Loucy (cell line): ENCODE results near the gene CNTN4.

Source experiments
- H2AFZ ChIP-seq: fragments of 200-600 bp; sonication (generic); 2 replicates; pipeline ENCODE4 v1.6.0; 2016; ENCODE audit warnings: antibody characterized with exemption, mild to moderate bottlenecking, low read length, moderate library complexity
- H3F3A ChIP-seq: fragments of 200-600 bp; 2 replicates; pipeline ENCODE4 v1.6.0; 2016; ENCODE audit warnings: antibody characterized with exemption, low read depth, mild to moderate bottlenecking
- H3K27me3 ChIP-seq: fragments of 200-600 bp; sonication (generic); 2 replicates; pipeline ENCODE4 v1.6.1; 2014; ENCODE audit warnings: low read length, mild to moderate bottlenecking; ENCODE audit not compliant: insufficient read depth, poor library complexity, severe bottlenecking
- H3K36me3 ChIP-seq: fragments of 200-600 bp; sonication (generic); 2 replicates; pipeline ENCODE4 v1.6.1; 2016; ENCODE audit warnings: low read length; ENCODE audit not compliant: insufficient read depth
- H3K4me1 ChIP-seq: fragments of 200-600 bp; sonication (generic); 2 replicates; pipeline ENCODE4 v1.5.1; 2014; ENCODE audit warnings: low read length, mild to moderate bottlenecking; ENCODE audit not compliant: insufficient read depth, poor library complexity, severe bottlenecking
- H3K4me2 ChIP-seq: fragments of 200-600 bp; sonication (generic); 2 replicates; pipeline ENCODE4 v1.6.0; 2014; ENCODE audit warnings: antibody characterized with exemption, low read length, low read depth, mild to moderate bottlenecking; ENCODE audit not compliant: poor library complexity, severe bottlenecking
- H3K4me3 ChIP-seq: fragments of 200-600 bp; sonication (generic); 2 replicates; pipeline ENCODE4 v1.5.1; 2014; ENCODE audit warnings: low read length, mild to moderate bottlenecking, mixed read lengths; ENCODE audit not compliant: poor library complexity, severe bottlenecking
- H3K79me2 ChIP-seq: fragments of 200-600 bp; sonication (generic); 2 replicates; pipeline ENCODE4 v1.6.1; 2014; ENCODE audit warnings: low read length; ENCODE audit not compliant: insufficient read depth
- H3K9ac ChIP-seq: fragments of 200-600 bp; sonication (generic); 2 replicates; pipeline ENCODE4 v1.6.0; 2014; ENCODE audit warnings: mild to moderate bottlenecking, low read depth, low read length, moderate library complexity; ENCODE audit not compliant: poor library complexity, severe bottlenecking
- H3K9me2 ChIP-seq: fragments of 200-600 bp; sonication (generic); replicated peaks from 2 replicates; pipeline ENCODE4 v1.6.1; 2016; ENCODE audit warnings: low read depth, low read length, mixed read lengths
- H3K9me3 ChIP-seq: fragments of 200-600 bp; sonication (generic); 2 replicates; pipeline ENCODE4 v1.6.1; 2014; ENCODE audit warnings: mild to moderate bottlenecking, antibody characterized with exemption, low read length, low read depth; ENCODE audit not compliant: insufficient read depth
- H4K20me1 ChIP-seq: fragments of 200-600 bp; sonication (generic); 2 replicates; pipeline ENCODE4 v1.6.0; 2014; ENCODE audit warnings: antibody characterized with exemption, low read length, mild to moderate bottlenecking; ENCODE audit not compliant: insufficient read depth, poor library complexity, severe bottlenecking
- CTCF ChIP-seq: fragments of 200-600 bp; sonication (generic); conservative IDR thresholded peaks from 2 replicates; pipeline ENCODE4 v1.5.1; 2014; ENCODE audit warnings: mild to moderate bottlenecking, antibody characterized with exemption, low read length
- EZH2phosphoT487 ChIP-seq: fragments of 200-600 bp; IDR thresholded peaks from 2 replicates; pipeline ENCODE4 v1.6.1; 2018; ENCODE audit warnings: antibody characterized with exemption, mild to moderate bottlenecking, moderate library complexity, borderline replicate concordance

The CNTN4 gene

GRCh38 chr3:2090095-2090911 is 8.4 kb upstream of the CNTN4 start:
- H3K27me3 ChIP-seq: no peaks in the 10 kb centered on the region
- H3K79me2 ChIP-seq: no peaks in the 10 kb centered on the region
- no peaks in the 10 kb centered on the region for H3K9me2 ChIP-seq
- no peaks in the 10 kb centered on the region for H3K36me3 ChIP-seq
- H3K4me3 ChIP-seq: no peak overlapping the region
- H3K9ac ChIP-seq: no peak overlapping the region
- no peak for TF ChIP-seq EZH2phosphoT487
- no peaks in the 10 kb centered on the region for H3F3A ChIP-seq
- peaks cover 7% of the 10 kb centered on the region; the same call in 1 of the 2 replicates for H3K9me3 ChIP-seq
- H3K4me2 ChIP-seq: no peak overlapping the region
- no peaks in the 10 kb centered on the region for H4K20me1 ChIP-seq
- H3K4me1 ChIP-seq: no peaks in the 10 kb centered on the region
- H2AFZ ChIP-seq: no peak overlapping the region

- peaks cover 7% of the 10 kb centered on the region; the same call in 1 of the 2 replicates for H3K9me3 ChIP-seq
- H3K4me3 ChIP-seq: no peak overlapping the region
- no peaks in the 10 kb centered on the region for H3F3A ChIP-seq
- H3K4me1 ChIP-seq: no peaks in the 10 kb centered on the region
- no peaks in the 10 kb centered on the region for H3K79me2 ChIP-seq
- TF ChIP-seq CTCF: no peak
- TF ChIP-seq EZH2phosphoT487: no peak
- no peak overlapping the region for H3K9ac ChIP-seq
- H3K9me2 ChIP-seq: no peaks in the 10 kb centered on the region
- H2AFZ ChIP-seq: no peak overlapping the region
- no peaks in the 10 kb centered on the region for H3K36me3 ChIP-seq
- no peaks in the 10 kb centered on the region for H4K20me1 ChIP-seq
- H3K27me3 ChIP-seq: no peaks in the 10 kb centered on the region
- no peak overlapping the region for H3K4me2 ChIP-seq
Measured at GRCh38 chr3:2092758-2093157, 5.9 kb upstream of the CNTN4 start.

- no peaks in the 10 kb centered on the region for H3K27me3 ChIP-seq
- no peak overlapping the region for H2AFZ ChIP-seq
- no peaks in the 10 kb centered on the region for H3F3A ChIP-seq
- H3K4me1 ChIP-seq: no peaks in the 10 kb centered on the region
- peaks cover 7% of the 10 kb centered on the region; the same call in 1 of the 2 replicates for H3K9me3 ChIP-seq
- H3K4me2 ChIP-seq: no peak overlapping the region
- no peak for TF ChIP-seq CTCF
- no peaks in the 10 kb centered on the region for H3K36me3 ChIP-seq
- no peaks in the 10 kb centered on the region for H4K20me1 ChIP-seq
- no peaks in the 10 kb centered on the region for H3K79me2 ChIP-seq
- no peaks in the 10 kb centered on the region for H3K9me2 ChIP-seq
- H3K4me3 ChIP-seq: no peak overlapping the region
- H3K9ac ChIP-seq: no peak overlapping the region
Measured at GRCh38 chr3:2094941-2095340, 3.7 kb upstream of the CNTN4 start.

GRCh38 chr3:2096216-2096615 is 2.5 kb upstream of the CNTN4 start:
- Histone ChIP-seq H3K79me2 (no peaks in the 10 kb centered on the region), H3K4me1 (no peaks in the 10 kb centered on the region), H3K36me3 (no peaks in the 10 kb centered on the region), H3K9me2 (no peaks in the 10 kb centered on the region), H2AFZ (no peak overlapping the region), H3K9me3 (peaks cover 10% of the 10 kb centered on the region; the same call in 1 of the 2 replicates), H3F3A (no peaks in the 10 kb centered on the region), H3K9ac (no peak overlapping the region), H4K20me1 (no peaks in the 10 kb centered on the region), H3K27me3 (no peaks in the 10 kb centered on the region), H3K4me2 (no peak overlapping the region), H3K4me3 (no peak overlapping the region)
- no peak for TF ChIP-seq EZH2phosphoT487
- no peak for TF ChIP-seq CTCF
